Measurements from ENCODE around the gene APCDD1. TPM values are rescaled to one million over a fixed set of nuclear protein-coding genes. Genes with fewer than 3 reads are reported as not detected.

The APCDD1 gene
- total and polyA plus RNA-seq, 2 experiments from 2014 or later = 0.31 to 1.0 TPM

DNA sequence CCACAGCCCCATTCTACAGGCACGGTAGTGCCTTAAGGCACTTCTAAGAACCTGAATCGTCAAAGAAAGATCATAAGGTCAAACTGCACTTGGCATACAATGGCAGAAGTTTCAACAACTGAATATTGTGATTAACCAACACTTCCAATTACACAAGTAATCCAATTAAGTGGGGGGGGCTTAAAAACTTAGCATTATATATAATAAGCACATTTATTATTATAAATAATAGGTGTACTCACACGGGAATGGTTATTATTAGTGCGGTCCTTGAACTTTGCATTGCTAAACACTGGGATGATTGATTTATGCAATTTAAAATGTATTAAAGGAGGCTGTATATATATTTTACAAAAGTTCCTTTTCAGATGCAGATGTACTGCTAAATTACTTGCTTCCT, 7.6 kb downstream of the APCDD1 start (continued):
- TF ChIP-seq, protein P1, sequence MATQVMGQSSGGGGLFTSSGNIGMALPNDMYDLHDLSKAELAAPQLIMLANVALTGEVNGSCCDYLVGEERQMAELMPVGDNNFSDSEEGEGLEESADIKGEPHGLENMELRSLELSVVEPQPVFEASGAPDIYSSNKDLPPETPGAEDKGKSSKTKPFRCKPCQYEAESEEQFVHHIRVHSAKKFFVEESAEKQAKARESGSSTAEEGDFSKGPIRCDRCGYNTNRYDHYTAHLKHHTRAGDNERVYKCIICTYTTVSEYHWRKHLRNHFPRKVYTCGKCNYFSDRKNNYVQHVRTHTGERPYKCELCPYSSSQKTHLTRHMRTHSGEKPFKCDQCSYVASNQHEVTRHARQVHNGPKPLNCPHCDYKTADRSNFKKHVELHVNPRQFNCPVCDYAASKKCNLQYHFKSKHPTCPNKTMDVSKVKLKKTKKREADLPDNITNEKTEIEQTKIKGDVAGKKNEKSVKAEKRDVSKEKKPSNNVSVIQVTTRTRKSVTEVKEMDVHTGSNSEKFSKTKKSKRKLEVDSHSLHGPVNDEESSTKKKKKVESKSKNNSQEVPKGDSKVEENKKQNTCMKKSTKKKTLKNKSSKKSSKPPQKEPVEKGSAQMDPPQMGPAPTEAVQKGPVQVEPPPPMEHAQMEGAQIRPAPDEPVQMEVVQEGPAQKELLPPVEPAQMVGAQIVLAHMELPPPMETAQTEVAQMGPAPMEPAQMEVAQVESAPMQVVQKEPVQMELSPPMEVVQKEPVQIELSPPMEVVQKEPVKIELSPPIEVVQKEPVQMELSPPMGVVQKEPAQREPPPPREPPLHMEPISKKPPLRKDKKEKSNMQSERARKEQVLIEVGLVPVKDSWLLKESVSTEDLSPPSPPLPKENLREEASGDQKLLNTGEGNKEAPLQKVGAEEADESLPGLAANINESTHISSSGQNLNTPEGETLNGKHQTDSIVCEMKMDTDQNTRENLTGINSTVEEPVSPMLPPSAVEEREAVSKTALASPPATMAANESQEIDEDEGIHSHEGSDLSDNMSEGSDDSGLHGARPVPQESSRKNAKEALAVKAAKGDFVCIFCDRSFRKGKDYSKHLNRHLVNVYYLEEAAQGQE (IDR thresholded peaks at IDR 0.05; ENCODE audit: unreplicated experiment) = no peak

DNA sequence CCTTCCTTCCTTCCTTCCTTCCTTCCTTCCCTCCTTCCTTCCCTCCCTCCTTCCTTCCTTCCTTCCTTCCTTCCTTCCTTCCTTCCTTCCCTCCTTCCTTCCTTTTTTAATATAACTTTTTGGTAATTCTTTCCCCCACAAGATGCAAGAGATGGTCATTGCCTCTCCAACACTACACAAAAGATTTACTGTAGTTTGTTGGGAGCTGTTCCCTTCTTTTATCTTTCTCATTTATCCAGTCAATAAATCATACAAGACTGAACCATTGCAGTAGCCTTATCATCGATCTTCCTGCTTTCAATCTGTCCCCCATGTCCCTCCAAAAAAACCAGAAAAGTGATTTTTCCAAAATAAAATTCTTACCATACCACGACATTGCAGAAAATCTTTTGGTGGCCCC, 8.2 kb downstream of the APCDD1 start:
- TF ChIP-seq STAT1 (IDR thresholded peaks at IDR 0.05; ENCODE audit: unreplicated experiment) (no peak), ZNF114 (CRISPR knock-in tag; IDR thresholded peaks at IDR 0.05) (no peak), JUNB (IDR thresholded peaks at IDR 0.05; ENCODE audit: unreplicated experiment) (no peak), NANOG (IDR thresholded peaks at IDR 0.05; ENCODE audit: borderline replicate concordance) (no peak), POLR2AphosphoS5 (IDR thresholded peaks at IDR 0.05; ENCODE audit: low read depth) (no peak), CREB1 (CRISPR knock-in tag; IDR thresholded peaks at IDR 0.05; ENCODE audit: low read depth) (no peak)
- TF ChIP-seq, protein P2, sequence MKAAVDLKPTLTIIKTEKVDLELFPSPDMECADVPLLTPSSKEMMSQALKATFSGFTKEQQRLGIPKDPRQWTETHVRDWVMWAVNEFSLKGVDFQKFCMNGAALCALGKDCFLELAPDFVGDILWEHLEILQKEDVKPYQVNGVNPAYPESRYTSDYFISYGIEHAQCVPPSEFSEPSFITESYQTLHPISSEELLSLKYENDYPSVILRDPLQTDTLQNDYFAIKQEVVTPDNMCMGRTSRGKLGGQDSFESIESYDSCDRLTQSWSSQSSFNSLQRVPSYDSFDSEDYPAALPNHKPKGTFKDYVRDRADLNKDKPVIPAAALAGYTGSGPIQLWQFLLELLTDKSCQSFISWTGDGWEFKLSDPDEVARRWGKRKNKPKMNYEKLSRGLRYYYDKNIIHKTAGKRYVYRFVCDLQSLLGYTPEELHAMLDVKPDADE (IDR thresholded peaks at IDR 0.05) = no peak
- TF ChIP-seq, protein P3, sequence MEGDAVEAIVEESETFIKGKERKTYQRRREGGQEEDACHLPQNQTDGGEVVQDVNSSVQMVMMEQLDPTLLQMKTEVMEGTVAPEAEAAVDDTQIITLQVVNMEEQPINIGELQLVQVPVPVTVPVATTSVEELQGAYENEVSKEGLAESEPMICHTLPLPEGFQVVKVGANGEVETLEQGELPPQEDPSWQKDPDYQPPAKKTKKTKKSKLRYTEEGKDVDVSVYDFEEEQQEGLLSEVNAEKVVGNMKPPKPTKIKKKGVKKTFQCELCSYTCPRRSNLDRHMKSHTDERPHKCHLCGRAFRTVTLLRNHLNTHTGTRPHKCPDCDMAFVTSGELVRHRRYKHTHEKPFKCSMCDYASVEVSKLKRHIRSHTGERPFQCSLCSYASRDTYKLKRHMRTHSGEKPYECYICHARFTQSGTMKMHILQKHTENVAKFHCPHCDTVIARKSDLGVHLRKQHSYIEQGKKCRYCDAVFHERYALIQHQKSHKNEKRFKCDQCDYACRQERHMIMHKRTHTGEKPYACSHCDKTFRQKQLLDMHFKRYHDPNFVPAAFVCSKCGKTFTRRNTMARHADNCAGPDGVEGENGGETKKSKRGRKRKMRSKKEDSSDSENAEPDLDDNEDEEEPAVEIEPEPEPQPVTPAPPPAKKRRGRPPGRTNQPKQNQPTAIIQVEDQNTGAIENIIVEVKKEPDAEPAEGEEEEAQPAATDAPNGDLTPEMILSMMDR (conservative IDR thresholded peaks at IDR 0.05; ENCODE audit: low read depth in 2 of 2) = no peak
- TF ChIP-seq, protein P1 (IDR thresholded peaks at IDR 0.05; ENCODE audit: unreplicated experiment) = no peak
- Histone ChIP-seq H3K9me2 (ENCODE audit: insufficient read depth) (no peaks in the 10 kb centered on the region), H3K4me3 (no peak overlapping the region), H3K27me3 (ENCODE audit: insufficient read depth) (peaks cover 10% of the 10 kb centered on the region), H2AFZ (no peak overlapping the region), H3F3A (replicated peaks; ENCODE audit: low read depth) (no peaks in the 10 kb centered on the region), H3K4me2 (no peak overlapping the region), H3K36me3 (ENCODE audit: insufficient read depth) (no peaks in the 10 kb centered on the region), H3K4me1 (ENCODE audit: insufficient read depth) (no peaks in the 10 kb centered on the region), H3K27ac (ENCODE audit: low read depth) (no peak overlapping the region), H4K20me1 (replicated peaks; ENCODE audit: insufficient read depth) (no peaks in the 10 kb centered on the region), H3K79me2 (replicated peaks; ENCODE audit: insufficient read depth) (no peaks in the 10 kb centered on the region)
- no peak overlapping the region for H3K27ac Mint-ChIP-seq
- H3K36me3 Mint-ChIP-seq (ENCODE audit: low read depth) = no peaks in the 10 kb centered on the region
- no peaks in the 10 kb centered on the region for H3K9me3 Mint-ChIP-seq
- ATAC-seq = no peak
- peaks cover 3% of the 10 kb centered on the region for H3K27me3 Mint-ChIP-seq (ENCODE audit: insufficient read depth, low read depth, poor library complexity)
- DNase-seq (ENCODE audit: low spot score) = no peak
- H3K4me3 Mint-ChIP-seq = no peak overlapping the region
- H3K4me1 Mint-ChIP-seq = peaks cover 16% of the 10 kb centered on the region

Measured in GM23338 (cell line).